ENCODE results near the gene EPS15.
"Not testable (repeated sequence)": the region's sequence is repeated elsewhere in the genome, so short reads cannot be mapped to it uniquely, and the experiment has no call there.

Gene EPS15

DNA sequence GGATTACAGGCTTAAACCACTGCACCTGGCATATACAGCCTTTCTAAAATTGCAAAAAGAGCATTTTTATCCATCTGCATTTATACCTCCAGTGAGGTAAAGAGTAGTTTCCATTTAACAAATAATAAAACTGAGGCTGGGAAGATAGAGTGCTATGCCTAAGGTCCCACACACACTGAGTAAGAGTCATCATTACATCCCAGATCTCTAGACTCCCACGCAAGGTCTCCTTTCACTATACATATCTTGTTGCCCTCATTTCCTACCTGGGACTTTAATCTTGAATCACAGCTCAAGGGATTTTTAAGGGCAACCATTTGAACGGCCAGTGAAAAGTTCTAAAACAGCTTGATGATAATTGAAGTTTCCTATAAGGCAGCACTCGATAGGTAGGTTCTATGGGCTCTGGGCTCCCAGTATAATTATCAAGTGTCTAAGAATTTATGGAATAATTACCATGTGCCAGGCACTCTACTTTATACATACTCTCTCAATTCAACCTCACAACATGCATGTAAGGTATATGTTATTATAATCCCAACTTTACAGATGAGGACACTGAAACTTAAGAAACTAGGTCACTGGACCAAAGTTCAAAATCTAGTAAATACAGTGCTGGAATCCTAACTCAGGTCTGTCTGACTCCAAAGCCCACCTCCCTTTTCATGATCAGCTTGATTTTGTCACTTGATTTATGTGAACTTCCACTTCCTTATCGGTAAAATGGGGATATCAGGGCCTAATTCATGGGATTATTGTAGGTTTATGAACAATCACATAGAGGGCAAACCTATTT is 23.3 kb upstream of the EPS15 start:
- no peak for DNase-seq (ENCODE audit: low spot score)

DNA sequence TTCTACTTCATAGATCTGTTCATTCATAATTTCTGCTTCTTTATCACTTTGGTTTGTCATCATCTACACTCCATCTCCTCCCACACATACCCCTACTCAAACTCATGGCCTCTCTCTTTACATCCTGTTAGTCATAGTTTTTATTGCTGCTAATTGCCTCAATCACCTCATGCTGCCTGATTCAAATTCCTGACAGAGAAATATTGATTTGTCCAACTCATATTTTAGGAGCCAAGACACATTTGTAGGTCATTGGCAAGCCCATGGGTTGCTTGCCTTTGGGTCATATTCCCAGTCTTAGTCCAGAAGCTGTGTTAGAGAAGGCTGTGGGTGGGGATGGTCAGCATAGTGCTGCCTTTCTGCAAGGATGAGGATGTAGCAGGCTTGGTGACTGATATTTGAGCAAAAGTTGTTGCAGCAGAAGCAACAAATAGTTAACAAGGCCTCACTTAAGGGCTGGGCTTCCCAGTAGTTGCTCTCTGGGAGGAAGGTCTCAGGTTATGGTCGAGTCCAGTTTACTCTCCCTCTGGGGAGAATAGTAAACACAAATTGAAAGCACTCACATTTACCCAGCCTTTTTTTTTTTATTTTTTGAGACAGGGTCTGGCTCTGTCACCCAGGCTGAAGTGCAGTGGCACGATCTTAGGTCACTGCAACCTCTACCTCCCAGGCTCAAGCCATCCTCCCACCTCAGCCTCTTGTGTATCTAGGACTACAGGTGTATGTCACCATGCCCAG is 22.4 kb upstream of the EPS15 start:
- no peak for DNase-seq (ENCODE audit: low spot score)

DNA sequence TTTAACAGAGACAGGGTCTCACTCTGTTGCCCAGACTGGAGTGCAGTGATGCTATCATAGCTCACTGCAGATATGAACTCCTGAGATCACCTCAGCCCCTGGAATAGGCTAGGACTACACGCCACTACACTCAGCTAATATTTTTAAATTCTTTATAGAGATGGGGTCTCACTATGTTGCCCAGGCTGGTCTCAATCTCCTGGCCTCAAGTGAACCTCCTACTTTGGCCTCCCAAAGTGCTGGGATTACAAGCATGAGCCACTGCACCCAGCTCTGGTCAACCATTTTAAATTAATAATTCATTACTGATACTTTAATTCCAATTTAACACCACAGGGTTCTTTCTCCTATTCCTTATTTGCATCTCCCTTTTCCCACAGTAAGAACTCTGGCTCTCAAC is 18.5 kb upstream of the EPS15 start:
- no peak for DNase-seq (ENCODE audit: low spot score)

DNA sequence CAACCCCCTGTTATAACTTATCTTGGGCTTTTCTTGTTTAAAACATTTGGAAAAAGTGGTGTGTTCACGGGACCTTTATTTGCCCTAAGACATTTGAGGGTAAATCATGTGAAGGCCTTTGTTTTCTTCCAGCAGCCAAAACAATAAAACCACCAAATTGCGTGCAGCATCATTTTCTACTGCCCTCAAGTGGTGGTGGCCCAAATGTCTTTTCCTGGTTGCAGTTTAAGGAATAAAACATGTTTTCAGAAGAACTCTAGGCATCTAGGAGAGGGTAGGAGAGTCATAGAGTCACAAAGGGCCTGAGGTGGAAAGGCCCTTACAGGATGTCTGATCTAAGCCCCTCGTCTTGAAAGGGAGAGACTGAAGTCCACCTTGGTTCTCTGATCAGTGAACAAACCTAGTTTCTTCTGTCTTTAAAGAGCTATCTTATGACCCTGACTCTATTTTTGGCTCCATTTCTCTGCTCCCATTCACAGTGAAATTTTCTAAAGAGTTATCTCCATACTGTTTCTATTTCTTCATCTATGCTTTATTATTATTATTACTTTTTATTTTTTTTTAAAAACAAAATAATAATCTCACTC is 16.0 kb upstream of the EPS15 start:
- peak; percentile 96 for DNase-seq (ENCODE audit: low spot score)

DNA sequence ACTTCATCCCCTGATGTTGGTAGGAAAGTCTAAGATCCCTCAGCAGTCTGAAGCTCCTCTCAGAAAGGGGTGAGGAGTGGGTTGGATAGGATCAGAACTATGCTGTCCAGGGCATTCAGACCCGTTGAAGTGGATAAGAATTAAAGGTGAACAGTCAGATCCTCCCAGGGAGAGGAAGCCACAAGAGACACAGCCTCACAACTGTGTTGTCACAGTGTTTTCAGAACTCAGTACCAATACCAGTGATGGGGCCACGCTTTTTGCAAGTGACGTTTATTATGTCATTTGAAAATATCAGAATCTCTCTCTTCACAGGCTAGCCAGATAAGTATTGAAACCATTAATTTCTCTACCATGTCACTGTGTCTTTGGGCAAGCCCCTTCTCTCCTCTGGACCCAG is 15.4 kb upstream of the EPS15 start:
- peak; percentile 42 for DNase-seq (ENCODE audit: low spot score)

DNA sequence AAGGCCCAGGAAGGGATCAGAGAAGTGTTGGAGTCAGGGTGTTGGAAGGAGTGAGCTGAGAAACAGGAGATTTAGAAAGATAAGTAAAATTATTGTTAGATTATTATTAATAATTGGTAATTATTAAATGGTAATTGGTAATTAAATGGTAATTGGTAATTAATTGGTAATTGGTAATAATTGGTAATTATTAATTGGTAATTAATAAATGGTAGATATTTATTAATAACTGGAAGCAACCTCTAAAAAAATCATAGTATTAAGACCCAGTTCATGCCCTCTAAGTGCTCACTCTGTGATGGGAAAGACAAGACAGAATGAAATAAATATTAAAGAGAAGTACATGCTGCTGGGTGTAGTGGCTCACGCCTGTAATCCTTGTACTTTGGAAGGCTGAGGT is 13.8 kb upstream of the EPS15 start:
- no peak for DNase-seq (ENCODE audit: low spot score)

DNA sequence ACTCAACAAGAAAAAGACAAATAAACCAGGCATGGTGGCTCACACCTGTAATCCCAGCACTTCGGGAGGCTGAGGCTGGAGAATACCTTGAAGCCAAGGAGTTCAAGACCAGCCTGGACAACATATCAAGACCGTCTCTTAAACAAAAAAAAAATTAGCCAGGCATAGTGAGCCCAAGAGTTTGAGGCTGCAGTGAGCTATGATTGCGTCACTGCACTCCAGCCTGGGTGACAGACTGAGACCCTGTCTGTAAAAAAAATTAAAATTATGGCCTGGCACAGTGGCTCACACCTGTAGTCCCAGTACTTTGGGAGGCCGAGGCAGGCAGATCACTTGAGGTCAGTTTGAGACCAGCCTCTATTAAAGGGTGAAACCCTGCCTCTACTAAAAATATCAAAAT is 11.4 kb upstream of the EPS15 start:
- DNase-seq (ENCODE audit: low spot score), result not testable (repeated sequence)

DNA sequence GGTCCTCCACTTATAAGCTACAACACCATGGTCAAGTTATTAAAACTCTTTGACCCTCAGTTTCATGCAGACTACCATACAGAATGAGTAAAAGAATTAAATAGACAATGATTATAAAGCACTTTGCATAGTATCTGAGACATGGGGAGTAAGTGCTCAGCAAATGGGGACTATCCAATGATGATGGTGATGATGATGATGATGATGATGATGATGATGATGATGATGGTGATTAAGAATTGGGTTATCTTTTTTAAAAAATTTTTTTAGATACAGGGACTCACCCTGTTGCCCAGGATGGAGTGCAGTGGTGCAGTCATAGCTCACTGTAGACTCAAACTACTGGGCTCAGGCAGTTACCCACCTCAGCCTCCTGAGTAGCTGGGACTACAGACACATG is 8.1 kb upstream of the EPS15 start:
- no peak for DNase-seq (ENCODE audit: low spot score)

DNA sequence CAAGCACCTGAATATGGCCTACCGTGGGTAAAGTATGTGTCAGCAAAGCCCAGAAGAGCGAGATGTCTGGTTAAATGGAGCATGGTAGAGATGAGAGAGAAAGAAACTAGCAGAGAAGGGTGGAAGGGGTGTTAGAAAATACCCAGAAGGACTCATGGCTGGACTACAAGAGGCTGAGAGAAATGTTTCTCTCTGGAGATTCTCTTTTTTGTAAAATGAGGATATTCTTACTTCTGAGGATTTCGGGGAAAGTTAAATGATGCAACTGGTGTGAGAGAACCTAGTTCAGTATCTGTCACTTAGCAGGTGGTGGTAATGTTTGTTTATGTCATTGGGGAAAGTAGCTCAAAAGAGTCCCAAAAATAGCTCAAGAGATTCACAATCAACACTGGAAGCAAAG is 7.2 kb upstream of the EPS15 start:
- no peak for DNase-seq (ENCODE audit: low spot score)

DNA sequence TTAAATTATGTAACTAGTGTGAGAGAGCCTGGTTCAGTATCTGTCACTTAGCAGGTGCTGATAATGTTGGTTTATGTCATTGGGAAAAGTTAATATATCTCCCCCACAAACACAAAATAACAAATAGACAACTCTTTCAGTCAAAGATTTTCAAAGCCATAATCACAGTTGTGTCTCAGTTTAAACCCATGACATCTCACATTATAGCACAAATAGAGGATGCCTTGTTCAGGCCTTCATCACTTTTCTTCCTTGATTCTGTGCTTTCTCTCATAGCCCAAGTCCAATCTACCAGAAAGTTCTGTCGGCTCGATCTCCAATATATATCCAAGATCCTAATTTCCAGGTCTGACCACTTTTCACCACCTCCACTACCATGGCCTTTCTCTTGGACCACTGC is 6.2 kb upstream of the EPS15 start:
- DNase-seq (ENCODE audit: low spot score), result peak; percentile 57

DNA sequence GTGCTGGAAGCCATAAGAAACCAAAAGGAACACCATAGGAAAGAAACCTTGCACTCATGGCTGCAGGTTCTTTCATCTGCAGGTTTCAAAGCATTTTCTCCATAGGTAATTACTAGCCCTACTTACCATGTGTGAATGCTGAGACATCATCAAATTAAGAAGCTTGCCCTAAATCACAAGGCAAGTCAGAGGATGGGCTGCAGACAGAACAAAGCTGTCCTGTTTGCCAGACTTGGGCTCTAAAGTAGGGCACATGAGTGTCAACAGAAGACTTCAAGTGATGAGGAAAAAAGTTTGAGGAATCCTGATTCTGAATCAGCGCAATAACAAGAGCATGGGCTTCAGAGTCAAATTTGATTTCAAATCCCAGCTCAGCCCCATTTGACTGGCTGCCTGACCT is 5.8 kb upstream of the EPS15 start:
- peak; percentile 70 for DNase-seq (ENCODE audit: low spot score)

DNA sequence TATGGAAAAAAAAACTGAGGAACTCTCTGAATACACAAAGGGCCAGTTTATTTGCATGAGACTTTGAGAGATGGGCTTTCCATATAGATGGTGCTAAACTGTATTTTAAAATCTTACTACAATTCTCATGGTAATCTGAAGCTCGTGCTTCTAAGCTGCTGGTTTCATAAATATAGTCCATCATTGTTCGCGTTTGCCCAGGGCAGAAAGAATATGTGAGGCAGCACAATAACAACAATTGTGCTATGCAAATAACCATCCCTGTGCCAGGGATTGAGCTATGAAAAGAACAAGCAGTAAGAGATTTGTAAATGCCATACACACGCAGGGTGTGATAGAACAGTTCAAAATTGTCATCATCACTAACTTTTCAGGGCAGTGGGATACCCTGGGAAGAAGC is 4.9 kb upstream of the EPS15 start:
- peak; percentile 95 for DNase-seq (ENCODE audit: low spot score)

DNA sequence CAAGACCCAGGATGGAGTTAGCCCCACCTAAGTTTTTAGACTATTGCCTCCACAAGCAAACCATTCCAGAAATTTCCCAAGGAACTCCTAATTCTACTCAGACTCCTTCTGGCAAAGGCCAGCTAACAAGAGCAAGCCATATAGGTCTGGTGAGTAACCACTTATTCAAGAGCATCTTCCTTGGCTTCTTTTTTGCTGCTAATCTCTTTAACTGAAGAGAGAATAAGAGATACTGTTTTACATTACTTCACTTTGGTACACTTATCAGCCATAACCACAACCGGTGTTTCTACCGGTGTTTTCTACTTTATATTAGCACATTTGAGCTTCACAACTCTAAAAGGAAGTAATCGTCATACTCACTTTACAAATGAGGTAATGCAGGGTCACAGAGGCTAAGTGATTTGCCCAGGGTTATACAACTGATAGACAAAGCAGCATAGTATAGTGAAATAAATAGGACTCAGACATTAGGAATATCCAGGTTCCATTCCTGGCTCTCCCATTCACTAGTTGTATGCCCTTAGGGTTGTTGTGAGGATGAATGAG is 1.7 kb upstream of the EPS15 start:
- DNase-seq (ENCODE audit: low spot score), result no peak

DNA sequence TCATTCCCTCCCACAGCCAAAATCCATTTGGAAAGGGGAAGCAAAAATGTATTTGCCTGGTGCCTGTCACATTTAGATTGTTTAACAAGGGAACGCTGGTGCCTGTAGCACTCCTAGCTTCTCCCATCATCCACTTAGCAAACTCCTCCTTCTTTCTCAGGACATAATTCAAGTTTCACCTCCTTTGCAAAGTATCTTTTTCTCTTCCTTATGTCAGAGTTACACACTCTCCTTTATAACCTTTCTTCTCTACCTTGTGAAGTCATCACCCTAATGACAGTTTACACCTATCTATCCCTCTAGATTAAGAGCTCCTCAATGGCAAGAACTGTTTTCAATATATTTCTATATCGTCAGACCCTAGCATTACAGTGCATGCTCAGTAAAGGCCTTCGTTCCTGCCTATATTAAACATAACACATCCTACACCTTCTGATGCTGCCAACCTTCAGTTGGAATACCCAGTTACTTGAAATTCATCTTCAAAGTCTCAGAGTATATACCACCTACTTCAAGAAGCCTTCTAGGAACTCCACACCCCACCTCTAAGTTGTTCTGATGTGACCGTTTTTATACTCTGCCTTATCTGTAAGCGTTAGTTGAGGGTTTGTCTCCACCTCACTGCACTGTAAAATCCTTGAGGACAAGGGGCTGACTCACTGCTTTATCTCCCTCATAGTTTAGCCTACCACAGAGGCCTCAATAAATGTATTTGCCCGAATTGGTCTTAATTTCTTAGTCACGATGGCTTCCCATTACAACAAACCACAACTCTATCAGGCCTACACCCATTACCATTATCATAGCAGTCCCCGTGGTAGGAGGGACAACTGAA is 1.0 kb upstream of the EPS15 start:
- no peak for DNase-seq (ENCODE audit: low spot score)

DNA sequence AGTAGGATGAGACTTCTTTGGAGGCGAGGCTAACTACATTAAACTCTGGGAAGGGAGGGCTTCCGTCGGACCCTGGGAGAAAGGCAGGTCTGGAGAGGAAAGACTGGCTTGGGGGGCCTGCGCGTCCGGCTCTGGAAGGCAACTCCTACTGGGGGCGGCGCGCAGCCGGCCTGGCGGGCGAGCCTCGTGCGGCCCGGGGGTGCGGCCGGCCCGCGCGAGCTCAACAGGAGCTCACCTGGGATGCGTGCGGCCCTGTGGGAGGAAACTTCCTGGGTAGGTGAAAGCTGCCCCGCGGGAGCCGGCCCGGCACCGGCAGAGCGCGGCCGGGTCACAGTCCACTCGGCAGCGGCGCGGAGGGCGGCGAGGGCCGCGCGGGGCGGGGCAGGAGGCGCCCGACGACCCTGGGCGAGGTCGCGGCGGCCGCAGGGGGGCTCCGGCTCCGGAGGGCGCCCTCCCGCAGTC is 449 bp downstream of the EPS15 start:
- no peak for DNase-seq (ENCODE audit: low spot score)

DNA sequence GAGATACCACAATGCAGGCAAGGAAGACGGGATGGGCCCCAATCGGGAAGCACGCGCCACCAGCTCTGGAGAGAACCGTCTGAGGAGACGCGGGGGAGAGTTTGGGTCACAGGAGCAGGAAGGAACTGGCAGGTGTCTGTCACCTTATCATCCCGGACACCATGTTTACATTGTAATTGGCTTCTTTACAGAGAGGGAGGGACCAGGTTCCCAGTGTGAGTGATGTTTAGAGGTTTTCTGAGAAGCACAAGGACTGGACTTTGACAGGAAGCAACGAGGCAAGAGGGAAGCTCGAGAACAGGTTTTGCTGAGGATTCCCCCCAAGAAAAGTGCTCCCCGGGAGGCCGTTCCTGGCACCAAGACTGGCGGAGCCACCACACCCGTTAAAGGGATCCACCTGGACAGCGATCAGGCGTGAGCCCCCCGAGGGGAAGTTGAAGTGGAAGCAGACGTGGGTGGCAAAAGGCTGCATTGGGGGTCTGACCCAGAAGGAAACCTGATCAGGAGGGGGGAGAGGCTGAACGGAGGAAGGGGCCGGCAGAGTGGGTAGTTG is 957 bp downstream of the EPS15 start:
- DNase-seq (ENCODE audit: low spot score), result peak; percentile 70

DNA sequence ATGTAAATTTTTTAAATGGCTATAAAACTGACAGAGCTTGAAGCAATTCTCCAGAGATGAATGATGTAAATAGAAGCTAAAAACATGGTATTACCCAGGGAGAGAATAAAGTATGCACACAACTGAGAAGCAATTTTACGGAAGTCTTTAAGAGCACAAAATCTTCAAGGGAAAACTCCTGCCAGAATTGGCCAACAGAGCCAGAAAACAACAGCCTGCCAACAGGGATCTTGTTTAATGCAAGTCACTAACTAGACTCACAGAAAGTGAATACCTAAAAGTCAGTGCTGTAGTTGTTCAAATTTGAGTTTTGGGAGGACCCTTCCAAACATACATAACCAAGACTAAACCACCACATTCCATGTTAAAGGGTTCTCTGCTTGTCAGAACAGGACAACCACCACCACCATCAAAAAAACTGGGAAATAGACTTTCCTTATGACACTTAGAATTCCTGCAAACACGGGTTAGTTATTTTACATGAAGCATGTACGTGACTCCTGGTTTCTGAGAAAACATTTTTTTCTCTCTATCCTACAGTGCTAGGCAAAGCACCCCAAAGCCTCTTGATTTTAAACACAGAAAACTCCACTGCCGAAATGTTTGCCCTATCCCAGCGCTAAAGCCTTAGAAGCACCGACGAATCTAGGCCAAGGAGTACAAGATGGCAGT is 1.6 kb downstream of the EPS15 start:
- DNase-seq (ENCODE audit: low spot score), result peak; percentile 79

DNA sequence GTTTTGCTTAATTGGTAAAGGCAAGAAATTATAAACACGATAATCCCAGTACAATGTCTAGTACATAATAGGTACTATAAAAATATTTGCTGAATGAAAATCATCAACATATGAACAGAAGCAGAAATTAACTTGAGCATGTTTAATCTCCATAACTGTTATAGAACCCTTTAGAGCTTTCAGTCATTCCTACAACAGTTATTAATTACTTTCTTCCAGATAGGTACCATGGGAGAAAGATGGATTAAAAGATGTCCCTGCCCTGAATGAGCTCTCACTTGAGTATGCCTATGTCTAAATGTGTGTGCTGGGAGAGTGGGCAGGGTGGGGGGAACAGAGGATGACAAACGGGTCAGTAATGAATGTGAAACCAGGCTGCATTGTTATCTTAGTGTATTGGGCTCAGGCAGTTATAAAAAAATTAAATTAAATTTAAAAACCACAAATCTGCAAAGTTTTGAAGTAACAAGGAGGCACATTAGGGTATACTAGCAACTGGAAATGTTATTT is 2.4 kb downstream of the EPS15 start:
- DNase-seq (ENCODE audit: low spot score), result no peak

DNA sequence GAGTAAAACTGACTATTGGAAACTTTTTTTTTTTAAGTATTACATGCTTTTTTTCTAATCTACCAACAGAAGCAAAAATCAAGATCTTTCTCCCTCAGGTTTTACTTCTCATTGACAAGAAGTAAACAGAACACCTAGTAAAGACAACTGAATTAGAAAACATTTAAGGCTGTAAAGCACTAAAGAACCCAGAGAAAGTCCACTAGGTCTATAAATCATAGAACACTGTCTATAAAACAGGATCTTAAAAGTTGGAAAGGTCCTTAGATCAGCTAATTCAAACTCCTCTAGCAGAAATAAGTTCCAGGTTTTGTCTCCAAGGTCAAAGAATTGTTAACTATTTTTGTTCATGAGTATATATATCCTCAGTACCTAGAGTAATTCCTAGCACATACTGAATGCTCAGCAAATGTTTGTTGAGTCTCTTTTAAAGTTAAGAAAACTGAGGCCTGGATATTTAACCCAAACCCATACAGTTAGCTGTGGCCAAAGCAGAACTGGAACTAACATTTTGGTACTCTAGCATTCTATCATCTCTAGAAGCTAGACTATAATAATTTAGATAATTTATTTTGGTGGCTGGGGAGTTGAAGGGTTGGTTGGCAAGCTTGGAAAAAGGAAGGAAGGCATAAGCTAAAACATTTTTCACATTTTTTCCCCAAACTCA is 3.0 kb downstream of the EPS15 start:
- no peak for DNase-seq (ENCODE audit: low spot score)

DNA sequence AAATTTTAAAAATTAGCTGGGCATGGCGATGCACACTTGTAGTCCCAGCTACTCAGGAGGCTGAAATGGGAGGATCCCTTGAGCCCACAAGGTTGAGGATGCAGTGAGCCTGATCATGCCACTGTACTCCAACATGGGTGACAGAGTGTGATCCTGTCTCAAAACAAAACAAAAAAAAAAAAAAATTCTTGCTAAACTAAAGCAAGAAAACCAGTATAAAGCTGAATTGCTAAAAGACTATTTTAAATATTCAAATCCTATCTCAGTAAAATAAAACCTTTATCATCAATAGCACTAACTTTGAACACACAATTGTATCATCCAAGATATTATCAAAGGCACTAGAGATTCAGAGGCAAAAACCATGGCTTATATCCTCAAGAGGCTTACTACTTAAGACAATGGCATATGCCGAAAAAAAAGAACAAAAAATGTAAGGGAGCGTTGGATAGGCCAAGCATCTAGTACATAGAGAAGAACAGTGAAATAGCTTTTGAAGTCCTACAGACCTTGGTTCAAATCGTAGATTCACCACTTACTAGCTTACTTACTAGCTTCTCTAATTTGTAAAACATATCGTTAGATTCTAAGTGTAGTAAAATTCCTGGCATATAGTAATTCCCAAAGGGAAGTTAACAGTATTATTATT is 3.6 kb downstream of the EPS15 start:
- no peak for DNase-seq (ENCODE audit: low spot score)

Measured in pons (tissue), 1 donor.